NCI-H748 treated with DMSO at 0.1 percent for 48 hours (cell line): Measurements from ENCODE around the gene ATP12A.

ENCODE experiments used
- DNase-seq: peaks from one replicate; lab custom pipeline; 2025; lab: John Stamatoyannopoulos, UW

The ATP12A gene

DNA sequence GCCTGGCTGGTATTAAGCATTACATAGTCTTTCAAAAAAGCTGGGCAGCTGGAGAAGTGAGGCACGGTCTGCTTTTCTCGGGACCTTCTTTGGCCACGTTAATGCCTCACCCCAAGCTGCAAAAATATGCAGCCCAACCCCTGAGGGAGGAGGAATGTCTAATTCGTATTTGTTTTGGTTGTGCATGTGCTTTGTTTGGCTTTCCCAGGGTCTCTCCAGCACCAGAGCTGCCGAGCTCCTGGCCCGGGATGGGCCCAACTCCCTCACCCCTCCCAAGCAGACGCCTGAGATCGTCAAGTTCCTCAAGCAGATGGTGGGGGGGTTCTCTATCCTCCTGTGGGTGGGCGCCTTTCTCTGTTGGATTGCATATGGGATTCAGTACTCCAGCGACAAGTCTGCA is 7.9 kb downstream of the ATP12A start:
- no peak for DNase-seq

DNA sequence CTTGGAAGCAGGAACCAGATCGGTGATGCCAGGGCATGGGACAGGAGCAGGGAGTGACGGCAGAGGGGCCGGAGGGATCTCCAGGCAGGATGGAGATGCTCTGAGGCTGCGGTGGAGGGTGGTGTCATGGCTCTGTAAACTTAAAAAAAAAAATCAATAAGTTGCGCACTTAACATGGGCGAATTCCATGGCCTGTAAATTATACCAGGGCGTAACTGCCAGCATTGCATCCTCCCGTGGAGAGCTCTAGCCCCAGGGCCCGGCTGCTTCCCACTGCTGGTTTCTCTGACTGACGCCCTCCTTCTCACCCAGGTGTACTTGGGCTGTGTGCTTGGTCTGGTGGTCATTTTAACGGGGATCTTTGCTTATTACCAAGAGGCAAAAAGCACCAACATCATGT is 8.7 kb downstream of the ATP12A start:
- DNase-seq, result no peak

DNA sequence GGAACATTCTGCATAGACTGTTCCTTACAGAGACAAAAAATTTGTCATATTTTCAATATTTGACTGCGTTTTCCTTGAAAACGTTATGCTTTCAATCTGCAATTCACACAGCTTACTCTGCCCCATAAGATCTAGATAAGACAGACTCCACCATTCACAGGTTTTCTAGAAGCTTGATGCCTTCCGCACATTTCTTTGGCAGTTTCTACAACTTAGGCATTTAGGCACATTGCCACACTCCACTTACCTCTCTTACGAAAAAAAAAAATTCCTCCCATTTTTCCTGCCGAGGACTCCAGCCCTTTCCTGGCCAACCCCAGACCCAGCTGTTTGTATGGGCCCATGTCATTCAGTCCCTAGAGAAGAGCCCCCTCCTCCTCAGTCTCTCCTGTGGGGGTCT is 11.2 kb downstream of the ATP12A start:
- DNase-seq, result no peak

DNA sequence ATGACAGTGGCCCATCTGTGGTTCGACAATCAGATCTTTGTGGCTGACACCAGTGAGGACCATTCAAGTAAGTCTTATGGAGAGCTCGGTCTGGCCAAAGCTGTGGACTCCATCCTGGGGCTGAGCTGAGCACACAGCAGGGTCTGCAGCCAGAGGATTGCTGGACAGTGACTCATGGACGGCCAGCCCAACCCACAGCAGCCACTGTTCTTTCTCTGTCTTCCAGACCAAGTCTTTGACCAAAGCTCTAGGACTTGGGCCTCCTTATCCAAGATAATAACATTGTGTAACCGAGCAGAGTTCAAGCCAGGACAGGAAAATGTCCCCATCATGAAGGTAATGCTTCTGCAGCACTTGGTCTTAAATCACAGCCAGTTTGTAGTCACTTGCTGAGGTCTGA is 12.4 kb downstream of the ATP12A start:
- DNase-seq, result no peak

DNA sequence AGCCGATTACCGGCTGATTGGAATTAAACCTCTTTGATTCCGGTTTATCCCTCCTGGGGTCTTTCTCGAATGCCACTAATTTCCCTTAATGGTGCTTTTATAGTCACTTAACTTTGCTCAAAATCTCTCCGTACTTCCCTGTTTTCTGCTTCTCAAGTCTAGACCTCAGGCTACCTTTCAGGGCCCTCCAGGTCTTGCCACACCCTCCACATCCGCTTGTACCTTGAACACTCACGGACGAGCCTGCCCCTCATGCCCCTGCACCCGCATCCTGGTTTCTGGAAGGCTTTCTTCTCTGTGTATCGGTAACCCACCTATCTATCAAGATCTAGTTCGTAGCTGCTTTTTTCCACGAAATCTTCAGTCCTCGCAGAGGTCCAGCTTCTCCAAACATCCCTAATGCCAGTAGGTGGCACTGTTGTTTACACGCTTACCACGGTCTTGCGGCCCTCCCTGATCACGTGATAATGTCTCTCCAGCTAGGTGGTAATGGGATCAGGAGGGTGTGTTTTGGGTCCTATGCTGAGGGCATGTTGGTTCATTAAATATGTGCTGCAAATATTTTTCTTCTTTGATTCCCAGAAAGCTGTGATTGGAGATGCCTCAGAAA is 13.8 kb downstream of the ATP12A start:
- peak; percentile 96 for DNase-seq

DNA sequence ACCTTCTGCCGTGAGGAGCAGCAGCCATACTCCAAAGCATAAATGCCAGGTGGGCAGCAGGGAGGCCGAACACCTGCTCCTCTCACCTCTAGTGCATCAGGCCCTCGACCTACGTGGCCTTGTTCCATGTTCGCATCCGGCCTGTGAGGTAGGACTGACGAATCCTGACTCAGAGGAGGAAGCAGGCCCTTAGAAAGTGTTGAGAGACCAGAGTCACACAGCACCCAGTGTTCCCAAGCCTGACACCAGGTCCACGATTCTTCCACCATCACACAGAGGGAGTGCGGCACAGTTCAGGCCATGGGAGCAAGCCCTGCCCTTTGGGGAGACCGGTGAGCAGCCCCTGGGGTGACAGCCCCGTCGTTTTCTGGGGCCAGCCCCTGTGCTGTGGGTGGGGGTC is 14.7 kb downstream of the ATP12A start:
- DNase-seq, result no peak

DNA sequence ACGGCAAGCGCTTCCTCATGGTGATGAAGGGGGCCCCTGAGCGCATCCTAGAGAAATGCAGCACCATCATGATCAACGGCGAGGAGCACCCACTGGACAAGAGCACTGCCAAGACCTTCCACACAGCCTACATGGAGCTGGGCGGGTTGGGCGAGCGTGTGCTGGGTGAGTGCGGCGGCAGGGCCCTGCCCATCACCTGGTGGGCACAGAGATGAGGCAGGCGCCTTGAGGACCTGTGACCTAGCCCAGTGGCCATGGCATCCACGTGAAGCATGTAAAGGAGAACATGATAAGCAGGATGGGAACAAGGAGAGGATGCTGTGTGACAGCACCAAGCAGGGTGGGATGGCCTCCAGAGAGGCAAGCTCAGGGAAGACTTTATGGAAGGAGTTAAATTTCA is 18.5 kb downstream of the ATP12A start:
- no peak for DNase-seq

DNA sequence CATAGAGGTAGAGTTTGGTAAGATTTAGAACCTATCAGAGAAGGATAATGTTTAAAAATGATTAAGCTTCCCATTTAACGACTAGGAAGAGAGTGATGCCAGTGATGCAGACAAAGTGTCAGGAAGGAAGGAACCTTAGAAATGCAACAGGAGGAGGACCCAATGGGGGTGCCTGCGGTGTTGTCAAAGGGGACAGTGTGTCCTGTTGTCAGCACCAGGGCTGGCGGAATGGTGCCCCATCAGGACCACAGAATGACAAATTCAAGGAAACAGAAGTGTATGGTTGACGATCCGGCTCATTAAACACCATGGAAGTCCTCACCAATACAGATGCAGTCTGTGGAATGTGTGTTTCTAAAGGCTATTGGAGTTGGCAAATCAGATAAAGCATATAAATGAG is 19.3 kb downstream of the ATP12A start:
- DNase-seq, result no peak

DNA sequence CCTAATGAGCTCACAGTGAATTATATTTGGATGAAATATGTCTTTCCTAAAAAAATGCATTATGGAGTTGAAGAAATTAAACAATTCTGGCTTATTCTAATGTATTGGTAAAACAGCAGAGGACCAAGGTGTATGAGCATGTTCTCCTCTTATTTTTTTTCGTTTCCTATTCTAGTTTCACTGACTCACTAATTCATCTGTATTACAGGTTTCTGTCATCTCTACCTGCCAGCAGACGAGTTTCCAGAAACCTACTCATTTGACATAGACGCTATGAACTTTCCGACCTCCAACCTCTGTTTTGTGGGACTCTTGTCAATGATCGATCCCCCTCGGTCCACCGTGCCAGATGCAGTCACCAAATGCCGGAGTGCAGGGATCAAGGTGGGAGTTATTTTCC is 20.3 kb downstream of the ATP12A start:
- DNase-seq, result no peak

DNA sequence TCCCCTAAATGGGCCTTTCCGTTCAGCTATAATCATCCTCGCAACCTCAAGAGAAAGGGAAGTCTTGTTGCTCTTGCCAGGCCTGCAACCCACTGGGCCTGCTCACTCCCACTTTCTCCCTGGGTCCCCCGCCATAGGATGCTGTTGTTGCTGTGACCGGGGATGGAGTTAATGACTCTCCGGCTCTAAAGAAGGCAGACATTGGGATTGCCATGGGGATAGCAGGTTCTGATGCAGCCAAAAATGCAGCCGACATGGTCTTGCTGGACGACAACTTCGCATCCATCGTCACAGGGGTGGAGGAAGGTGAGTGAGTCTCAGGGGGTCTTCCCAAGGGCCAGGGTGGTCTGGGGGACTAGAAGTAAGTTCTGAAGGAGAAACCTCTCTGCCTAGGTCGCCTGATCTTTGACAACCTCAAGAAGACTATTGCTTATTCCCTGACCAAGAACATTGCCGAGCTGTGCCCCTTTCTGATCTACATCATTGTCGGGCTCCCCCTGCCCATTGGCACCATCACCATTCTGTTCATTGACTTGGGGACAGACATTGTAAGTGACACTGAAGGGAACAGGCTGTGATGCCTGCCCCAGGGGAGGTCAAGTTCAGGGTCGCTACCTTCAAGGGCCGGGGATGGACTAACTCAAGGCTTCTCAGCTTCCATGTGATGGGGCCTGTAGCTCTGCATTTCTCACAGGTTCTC is 26.8 kb downstream of the ATP12A start:
- no peak for DNase-seq

DNA sequence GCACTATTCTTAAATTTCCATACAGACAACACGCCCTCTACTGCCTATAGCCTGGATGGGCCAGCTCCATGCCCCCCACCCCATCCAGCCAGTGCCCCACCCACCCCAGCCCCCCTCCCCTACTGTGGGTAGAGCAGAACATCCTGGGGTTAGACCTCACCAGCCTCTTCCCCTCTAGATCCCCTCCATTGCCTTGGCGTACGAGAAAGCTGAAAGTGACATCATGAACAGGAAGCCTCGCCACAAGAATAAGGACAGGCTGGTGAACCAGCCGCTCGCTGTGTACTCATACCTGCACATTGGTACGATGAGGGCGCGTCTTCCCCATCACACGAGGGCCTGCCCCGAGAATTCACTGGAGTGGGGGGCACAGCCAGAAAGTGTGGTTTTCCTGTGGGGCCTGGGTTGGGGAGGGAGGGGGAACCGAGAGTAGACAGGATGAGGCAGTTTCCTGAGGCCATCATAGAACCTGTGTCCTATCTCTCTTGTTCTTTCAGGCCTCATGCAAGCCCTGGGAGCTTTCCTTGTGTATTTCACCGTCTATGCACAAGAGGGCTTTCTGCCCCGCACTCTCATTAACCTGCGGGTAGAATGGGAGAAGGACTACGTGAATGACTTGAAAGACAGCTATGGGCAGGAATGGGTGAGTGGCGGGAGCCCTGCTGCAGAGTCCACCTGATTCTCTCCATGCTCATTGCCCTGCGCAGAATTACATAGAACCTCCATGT is 29.1 kb downstream of the ATP12A start:
- DNase-seq, result no peak

DNA sequence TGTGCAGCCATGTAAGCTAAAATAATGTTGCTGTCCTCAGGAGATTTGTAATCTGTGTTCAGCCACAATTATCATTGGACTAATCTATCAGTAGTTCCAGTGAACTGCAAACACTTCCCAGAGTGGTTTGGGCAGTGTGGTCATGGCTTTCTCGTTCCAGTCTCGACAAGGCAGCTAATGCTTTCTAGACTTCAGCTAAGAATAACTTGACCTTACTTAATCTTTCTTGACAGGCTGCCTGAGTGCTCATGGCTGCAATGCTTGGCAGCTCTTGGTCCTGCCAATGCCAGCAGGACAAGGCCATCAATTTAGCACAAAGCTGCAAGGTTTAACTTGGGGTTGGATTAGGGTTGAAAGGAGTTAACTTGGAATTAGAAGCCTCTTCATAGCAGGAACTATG is 32.8 kb downstream of the ATP12A start:
- no peak for DNase-seq

DNA sequence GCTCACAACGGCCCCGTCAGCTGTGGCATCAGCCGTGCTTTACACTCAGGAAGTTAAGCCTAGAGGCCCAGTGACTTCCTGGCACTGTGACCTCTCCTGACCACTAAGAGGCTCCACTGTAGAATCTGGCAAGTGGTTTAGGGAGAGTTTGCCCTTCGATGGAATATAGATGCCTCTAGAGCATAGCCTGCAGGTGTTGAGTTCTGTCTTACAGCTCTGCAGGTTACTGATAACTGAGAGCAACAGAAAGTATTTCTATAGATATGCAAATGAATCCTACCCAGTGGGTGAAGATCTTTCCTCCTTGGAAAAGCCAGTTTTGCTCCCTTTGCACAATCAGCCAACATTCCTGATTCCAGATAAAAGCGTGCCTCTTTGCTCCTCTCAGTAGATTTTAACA is 35.8 kb downstream of the ATP12A start:
- DNase-seq, result no peak

DNA sequence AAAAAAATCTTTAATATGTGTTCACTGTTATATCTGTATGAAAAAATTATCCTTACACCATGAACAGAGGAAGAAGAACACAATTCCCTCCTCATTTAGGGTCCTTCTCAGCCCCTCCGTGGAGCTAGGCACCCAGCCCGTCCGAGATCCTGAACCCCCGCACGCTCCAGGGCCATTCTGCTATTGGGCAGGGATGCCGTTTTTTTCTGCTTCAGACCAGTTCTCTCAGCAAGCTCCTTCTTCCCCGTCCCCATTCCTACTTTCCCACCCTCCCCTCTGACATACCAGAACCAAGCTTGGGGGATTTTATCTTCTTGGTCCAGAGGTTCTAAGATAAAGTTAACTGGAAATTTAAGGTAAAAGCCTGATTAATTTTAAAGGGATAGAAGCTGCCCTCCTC is 36.2 kb downstream of the ATP12A start:
- DNase-seq, result no peak

DNA sequence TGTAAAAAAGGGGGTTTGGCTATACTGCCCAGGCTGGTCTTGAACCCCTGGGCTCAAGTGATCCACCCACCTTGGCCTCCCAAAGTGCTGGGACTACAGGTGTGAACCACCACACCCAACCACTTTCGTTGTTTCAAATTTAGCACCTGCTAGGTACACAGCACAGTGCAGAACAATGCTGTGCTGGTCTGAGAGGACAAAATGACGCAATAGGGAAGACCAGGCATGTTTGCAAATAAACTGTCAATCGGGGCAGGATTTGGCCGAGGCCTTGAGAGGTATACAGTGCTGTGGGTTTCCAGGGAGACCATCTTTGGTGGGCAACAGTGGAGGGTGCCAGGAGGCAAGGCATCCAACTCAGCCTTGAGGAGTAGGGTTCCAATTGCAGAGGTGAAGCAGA is 37.0 kb downstream of the ATP12A start:
- DNase-seq, result no peak

DNA sequence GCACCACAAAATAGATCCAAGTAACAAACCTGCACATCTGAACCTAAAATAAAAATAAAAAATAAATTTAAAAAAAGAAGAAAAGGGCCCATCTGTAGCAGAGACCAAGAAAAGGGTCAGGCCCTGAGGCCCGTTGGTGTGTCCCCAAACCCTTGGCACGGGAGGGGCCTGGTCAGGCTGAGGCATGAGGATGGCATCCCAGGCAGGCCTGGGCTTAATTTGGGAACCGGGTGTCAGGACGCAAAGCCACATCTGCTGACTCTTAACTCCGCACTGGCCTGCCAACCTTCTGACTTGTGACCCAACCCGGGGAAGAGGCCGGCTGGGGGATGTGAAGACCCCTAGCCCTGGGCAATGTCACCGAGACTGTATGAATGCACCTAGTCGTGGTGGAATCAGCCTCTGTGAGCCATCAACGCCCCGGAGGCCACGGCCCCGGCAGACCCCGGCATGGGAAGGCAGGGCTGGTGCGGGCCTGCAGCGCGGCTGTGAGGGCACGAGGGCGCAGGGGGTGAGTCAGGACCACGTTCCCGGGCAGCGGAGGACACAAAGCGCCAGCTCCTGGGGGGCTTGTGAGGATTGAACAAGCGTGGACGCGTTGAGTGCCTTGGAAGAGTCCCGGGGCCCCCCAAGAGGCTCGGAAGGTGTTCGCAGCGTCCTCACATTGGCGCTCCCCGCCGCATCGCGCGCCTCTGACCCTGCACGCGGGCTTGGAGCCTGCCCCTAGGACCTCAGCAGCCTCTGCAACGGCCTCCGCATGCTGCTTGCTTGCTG is 38.2 kb downstream of the ATP12A start:
- no peak for DNase-seq

DNA sequence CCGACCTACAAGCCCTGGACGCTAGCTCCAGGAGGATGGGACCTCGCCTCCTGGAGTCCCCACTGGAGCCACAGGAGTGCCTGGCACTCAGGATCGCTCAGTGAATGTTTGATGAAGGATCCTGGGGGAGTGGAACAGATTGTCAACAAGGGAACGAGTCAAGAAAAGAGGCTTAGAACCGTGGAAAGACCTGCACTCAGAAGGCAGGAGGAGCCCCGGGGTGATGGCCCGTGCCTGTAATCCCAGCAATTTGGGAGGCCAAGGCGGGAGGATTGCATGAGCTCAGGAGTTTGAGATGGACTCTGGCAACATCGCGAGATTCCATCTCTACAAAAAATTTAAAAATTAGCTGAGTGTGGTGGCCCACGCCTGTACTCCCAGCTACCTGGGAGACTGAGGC is 38.9 kb downstream of the ATP12A start:
- no peak for DNase-seq

DNA sequence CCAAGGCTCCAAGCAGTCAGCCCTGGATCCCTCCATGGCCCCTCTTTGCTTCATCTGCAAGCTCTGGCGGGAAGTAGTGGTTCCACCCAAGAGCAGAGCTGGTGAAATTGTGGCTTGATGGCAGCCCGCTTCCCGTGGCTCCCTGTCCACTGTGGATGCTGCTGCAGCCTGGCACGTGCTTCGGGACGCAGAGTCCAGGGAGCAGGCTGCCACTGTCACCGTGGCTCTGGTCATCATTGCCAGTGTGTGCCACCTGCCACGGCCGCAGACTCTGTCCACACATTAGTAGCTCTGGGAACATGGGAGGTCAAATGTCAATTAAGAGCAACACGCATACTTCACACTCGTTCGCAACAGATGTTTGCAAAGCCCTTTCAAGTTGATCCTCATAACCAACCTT is 43.0 kb downstream of the ATP12A start:
- no peak for DNase-seq

DNA sequence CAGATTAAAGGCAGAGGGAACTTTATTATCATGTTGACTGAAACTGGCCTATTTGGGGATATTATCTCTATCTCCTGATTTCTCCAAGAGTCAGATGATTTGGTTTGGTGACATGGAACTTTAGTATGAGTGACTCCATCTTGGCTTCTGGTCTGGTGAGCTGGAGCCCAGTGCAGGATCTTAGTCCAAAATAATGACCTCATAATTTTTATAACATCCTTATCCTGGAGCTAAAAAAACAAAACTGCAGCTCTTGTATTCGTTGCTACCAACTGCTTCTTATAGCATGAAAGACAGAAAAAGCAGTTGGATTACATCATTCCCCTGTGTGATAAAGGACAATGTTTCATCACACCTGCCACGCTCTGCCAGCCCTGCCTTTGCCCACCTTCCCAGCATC is 44.5 kb downstream of the ATP12A start:
- DNase-seq, result no peak

DNA sequence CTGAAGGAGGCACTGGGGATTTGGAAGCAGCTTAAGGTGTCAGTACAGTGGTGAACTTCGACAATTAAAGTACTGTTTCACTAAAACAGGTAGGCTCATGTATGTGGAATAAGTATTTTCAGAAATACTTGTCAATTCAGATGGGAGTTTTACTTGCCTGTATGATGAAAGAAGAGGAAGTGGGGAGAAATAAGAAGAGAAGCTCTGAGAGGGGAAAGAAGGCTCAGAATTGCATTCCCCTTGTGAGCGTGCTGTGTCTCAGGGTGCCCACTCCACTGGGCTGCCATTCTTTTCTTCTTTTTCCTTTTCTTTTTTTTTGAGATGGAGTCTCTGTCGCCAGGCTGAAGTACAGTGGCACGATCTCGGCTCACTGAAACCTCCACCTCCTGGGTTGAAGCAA is 45.2 kb downstream of the ATP12A start:
- DNase-seq, result no peak

DNA sequence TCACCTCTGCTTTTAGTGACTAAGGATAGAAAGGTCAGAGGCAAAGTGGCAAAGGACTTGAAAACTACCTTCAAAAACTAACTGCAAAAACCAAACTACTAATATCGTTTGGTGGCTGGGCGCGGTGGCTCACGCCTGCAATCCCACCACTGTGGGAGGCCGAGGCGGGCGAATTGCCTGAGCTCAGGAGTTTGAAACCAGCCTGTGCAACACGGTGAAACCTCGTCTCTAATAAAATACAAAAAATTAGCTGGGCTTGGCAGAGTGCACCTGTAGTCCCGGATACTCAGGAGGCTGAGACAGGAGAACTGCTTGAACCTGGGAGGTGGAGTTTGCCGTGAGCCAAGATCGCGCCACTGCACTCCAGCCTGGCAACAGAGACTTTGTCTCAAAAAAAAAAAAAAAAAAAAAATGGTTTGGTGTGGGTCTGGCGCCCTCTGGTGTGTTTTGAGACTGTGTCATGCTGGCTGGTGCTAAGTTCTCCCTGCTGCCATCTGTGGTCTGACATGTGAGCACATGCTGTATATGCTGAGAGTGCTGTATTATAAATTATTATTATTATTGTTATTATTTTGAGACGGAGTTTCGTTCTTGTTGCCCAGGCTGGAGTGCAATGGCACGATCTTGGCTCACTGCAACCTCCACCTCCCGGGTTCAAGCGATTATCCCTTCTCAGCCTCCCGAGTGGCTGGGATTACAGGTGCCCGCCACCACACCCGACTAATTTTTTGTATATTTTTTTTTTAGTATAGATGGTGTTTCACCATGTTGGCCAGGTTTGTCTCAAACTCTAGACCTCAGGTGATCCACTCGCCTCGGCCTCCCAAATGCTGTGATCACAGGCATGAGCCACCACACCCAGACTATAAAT is 47.8 kb downstream of the ATP12A start:
- DNase-seq, result peak; percentile 82
